Neural cell (in vitro differentiated cells): Measurements from ENCODE around the gene NHERF1. TPM values are rescaled to one million over a fixed set of nuclear protein-coding genes. Genes with fewer than 3 reads are reported as not detected.

Experiments used
- H2AFZ ChIP-seq: fragments of 200-600, 300-800 bp; sonication (generic), shearing (Covaris generic); 2 replicates; pipeline ENCODE4 v1.6.0; 2014; ENCODE audit warnings: low read depth, mild to moderate bottlenecking, antibody characterized with exemption, low read length, moderate library complexity
- H3F3A ChIP-seq: fragments of 200-600 bp; shearing (Covaris generic); 2 replicates; pipeline ENCODE4 v1.6.1; 2016; ENCODE audit warnings: mild to moderate bottlenecking, moderate library complexity, mixed read lengths, antibody characterized with exemption, low read length; ENCODE audit not compliant: insufficient read depth, poor library complexity, severe bottlenecking
- H3K27ac ChIP-seq: fragments of 200-600, 300-800 bp; sonication (generic), shearing (Covaris generic); 2 replicates; pipeline ENCODE4 v1.5.1; 2014; ENCODE audit warnings: mild to moderate bottlenecking, low read length, moderate library complexity
- H3K27me3 ChIP-seq: fragments of 300-800, 200-600 bp; sonication (generic), shearing (Covaris generic); 2 replicates; pipeline ENCODE4 v1.6.0; 2014; ENCODE audit warnings: mild to moderate bottlenecking, low read depth, low read length, moderate library complexity; ENCODE audit not compliant: insufficient read depth
- H3K36me3 ChIP-seq: fragments of 300-800, 200-600 bp; sonication (generic), shearing (Covaris generic); 2 replicates; pipeline ENCODE4 v1.5.1; 2014; ENCODE audit warnings: mild to moderate bottlenecking, antibody characterized with exemption, low read length, moderate library complexity; ENCODE audit not compliant: insufficient read depth
- H3K4me2 ChIP-seq: fragments of 300-800, 200-600 bp; sonication (generic), shearing (Covaris generic); 2 replicates; pipeline ENCODE4 v1.6.0; 2014; ENCODE audit warnings: mild to moderate bottlenecking, low read length
- H3K4me3 ChIP-seq: fragments of 300-800, 200-600 bp; sonication (generic), shearing (Covaris generic); 2 replicates; pipeline ENCODE4 v1.5.1; 2014; ENCODE audit warnings: mild to moderate bottlenecking, low read length, moderate library complexity
- H3K79me2 ChIP-seq: fragments of 200-600 bp; shearing (Covaris generic); replicated peaks from 2 replicates; pipeline ENCODE4 v1.6.0; 2014; ENCODE audit warnings: mild to moderate bottlenecking, low read length, moderate library complexity; ENCODE audit not compliant: insufficient read depth
- H3K9ac ChIP-seq: fragments of 300-800, 200-600 bp; sonication (generic), shearing (Covaris generic); 2 replicates; pipeline ENCODE4 v1.6.1; 2016; ENCODE audit warnings: mild to moderate bottlenecking, low read length, mixed read lengths
- H3K9me2 ChIP-seq: fragments of 200-600 bp; shearing (Covaris generic); 2 replicates; pipeline ENCODE4 v1.6.1; 2016; ENCODE audit warnings: mild to moderate bottlenecking, low read length, mixed read lengths; ENCODE audit not compliant: insufficient read depth
- H3K9me3 ChIP-seq: fragments of 200-600, 300-800 bp; sonication (generic), shearing (Covaris generic); 2 replicates; pipeline ENCODE4 v1.6.1; 2016; ENCODE audit warnings: mild to moderate bottlenecking, mixed run types, low read length, moderate library complexity, mixed read lengths
- H4K20me1 ChIP-seq: fragments of 200-600 bp; shearing (Covaris generic); 2 replicates; pipeline ENCODE4 v1.6.1; 2016; ENCODE audit warnings: mild to moderate bottlenecking, mixed run types; ENCODE audit not compliant: insufficient read depth
- CTCF ChIP-seq: fragments of 450-650 bp; IDR thresholded peaks from 2 replicates; pipeline ENCODE4 v1.5.1; 2014; ENCODE audit warnings: antibody characterized with exemption, mild to moderate bottlenecking, moderate library complexity; ENCODE audit not compliant: poor library complexity, severe bottlenecking
- EP300 ChIP-seq: fragments of 450-650 bp; conservative IDR thresholded peaks from 2 replicates; pipeline ENCODE4 v1.6.1; 2014; ENCODE audit warnings: antibody characterized with exemption, mild to moderate bottlenecking, moderate library complexity; ENCODE audit not compliant: poor library complexity, severe bottlenecking
- EZH2 ChIP-seq: fragments of 200-600, 300-800 bp; shearing (Covaris generic), sonication (generic); IDR thresholded peaks from 2 replicates; pipeline ENCODE4 v1.6.1; 2014; ENCODE audit warnings: antibody characterized with exemption, low read length, borderline replicate concordance, mild to moderate bottlenecking; ENCODE audit not compliant: insufficient read depth, poor library complexity, severe bottlenecking
- MXI1 ChIP-seq: fragments of 450-650 bp; conservative IDR thresholded peaks from 2 replicates; pipeline ENCODE4 v1.6.1; 2014; ENCODE audit warnings: antibody characterized with exemption, mild to moderate bottlenecking; ENCODE audit not compliant: poor library complexity, severe bottlenecking
- POLR2AphosphoS5 ChIP-seq: IDR thresholded peaks from 2 replicates; pipeline ENCODE4 v1.6.1; 2012
- RAD21 ChIP-seq: fragments of 450-650 bp; conservative IDR thresholded peaks from 2 replicates; pipeline ENCODE4 v1.6.1; 2014; ENCODE audit warnings: antibody characterized with exemption, mild to moderate bottlenecking, moderate library complexity
- REST ChIP-seq: IDR thresholded peaks from 2 replicates; pipeline ENCODE4 v1.6.1; 2012; ENCODE audit warnings: borderline replicate concordance
- SMC3 ChIP-seq: fragments of 450-650 bp; conservative IDR thresholded peaks from 2 replicates; pipeline ENCODE4 v1.6.1; 2014; ENCODE audit warnings: antibody characterized with exemption, mild to moderate bottlenecking, moderate library complexity; ENCODE audit not compliant: poor library complexity
- TAF1 ChIP-seq: IDR thresholded peaks from 2 replicates; pipeline ENCODE4 v1.6.1; 2012; ENCODE audit warnings: low read depth
- polyA plus RNA-seq: library from polyadenylated mRNA; depleted of rRNA; stranded (reverse); fragments of >200 nt; gene quantifications from 2 replicates; pipeline ENCODE4 v1.2.3, GENCODE V29; 2014

NHERF1 gene
- polyA plus RNA-seq, 1 donor from 2014 or later, result 0.51 TPM

GRCh38 chr17:74803388-74803930, 55.0 kb downstream of the NHERF1 start:
- no peak overlapping the region for H3K4me2 ChIP-seq
- H3K79me2 ChIP-seq, result no peaks in the 10 kb centered on the region
- H3K9ac ChIP-seq, result no peak overlapping the region
- H4K20me1 ChIP-seq, result no peaks in the 10 kb centered on the region
- TF ChIP-seq POLR2AphosphoS5, result no peak
- TF ChIP-seq EP300, result no peak
- H3K4me3 ChIP-seq, result no peak overlapping the region
- no peak overlapping the region for H3K27ac ChIP-seq
- no peaks in the 10 kb centered on the region for H3F3A ChIP-seq
- no peak overlapping the region for H2AFZ ChIP-seq
- no peaks in the 10 kb centered on the region for H3K9me3 ChIP-seq
- H3K9me2 ChIP-seq, result no peaks in the 10 kb centered on the region
- no peaks in the 10 kb centered on the region for H3K27me3 ChIP-seq
- H3K36me3 ChIP-seq, result no peaks in the 10 kb centered on the region

- TF ChIP-seq MXI1 (no peak), EZH2 (no peak), TAF1 (no peak), SMC3 (no peak), RAD21 (no peak), CTCF (no peak), POLR2AphosphoS5 (no peak), REST (no peak), EP300 (no peak)
- no peak overlapping the region for H3K4me2 ChIP-seq
- no peaks in the 10 kb centered on the region for H3K27me3 ChIP-seq
- no peaks in the 10 kb centered on the region for H3F3A ChIP-seq
- no peak overlapping the region for H3K9ac ChIP-seq
- H3K4me3 ChIP-seq, result no peak overlapping the region
- no peak overlapping the region for H3K27ac ChIP-seq
- no peak overlapping the region for H2AFZ ChIP-seq
- H3K36me3 ChIP-seq, result no peaks in the 10 kb centered on the region
- H3K9me2 ChIP-seq, result no peaks in the 10 kb centered on the region
- no peaks in the 10 kb centered on the region for H3K9me3 ChIP-seq
- no peaks in the 10 kb centered on the region for H4K20me1 ChIP-seq
- no peaks in the 10 kb centered on the region for H3K79me2 ChIP-seq
These were observed 55.5 kb downstream of the NHERF1 start for GRCh38 chr17:74803971-74804370.

GRCh38 chr17:74804683-74805082, 56.3 kb downstream of the NHERF1 start:
- no peaks in the 10 kb centered on the region for H3K9me2 ChIP-seq
- H3K36me3 ChIP-seq, result no peaks in the 10 kb centered on the region
- H3K4me2 ChIP-seq, result no peak overlapping the region
- no peak overlapping the region for H3K4me3 ChIP-seq
- H3K9me3 ChIP-seq, result no peaks in the 10 kb centered on the region
- no peak overlapping the region for H3K27ac ChIP-seq
- no peak overlapping the region for H3K9ac ChIP-seq
- H4K20me1 ChIP-seq, result no peaks in the 10 kb centered on the region
- H3K79me2 ChIP-seq, result no peaks in the 10 kb centered on the region
- no peaks in the 10 kb centered on the region for H3K27me3 ChIP-seq
- H2AFZ ChIP-seq, result no peak overlapping the region
- no peak for TF ChIP-seq MXI1
- no peak for TF ChIP-seq EP300
- no peak for TF ChIP-seq TAF1
- no peak for TF ChIP-seq SMC3
- no peak for TF ChIP-seq CTCF
- no peak for TF ChIP-seq RAD21
- no peak for TF ChIP-seq POLR2AphosphoS5
- TF ChIP-seq REST, result no peak
- TF ChIP-seq EZH2, result no peak
- H3F3A ChIP-seq, result no peaks in the 10 kb centered on the region
